Muscle layer of colon (tissue), 2 donors: ENCODE results near the gene VPS13A.
"Not testable (repeated sequence)": the region's sequence is repeated elsewhere in the genome, so short reads cannot be mapped to it uniquely, and the experiment has no call there.

Experiments used
- H3K27ac ChIP-seq: one replicate; pipeline ENCODE4 v1.7.0; 2013; ENCODE audit warnings: low read depth, mild to moderate bottlenecking, low read length, moderate library complexity
- H3K27me3 ChIP-seq, 2 donors: one replicate each; pipeline ENCODE4 v1.7.0; 2013; ENCODE audit warnings: low read length in 2 of 2, mild to moderate bottlenecking in 2 of 2; ENCODE audit not compliant: insufficient read depth in 2 of 2, control insufficient read depth in 1 of 2
- H3K36me3 ChIP-seq: one replicate; pipeline ENCODE4 v1.7.0; 2013; ENCODE audit warnings: mild to moderate bottlenecking, low read length; ENCODE audit not compliant: insufficient read depth
- H3K4me1 ChIP-seq: one replicate; pipeline ENCODE4 v1.7.0; 2013; ENCODE audit warnings: mild to moderate bottlenecking, low read length; ENCODE audit not compliant: insufficient read depth
- H3K4me3 ChIP-seq, 2 donors: one replicate each; pipeline ENCODE4 v1.7.0; 2013; ENCODE audit warnings: low read length in 2 of 2, low read depth in 1 of 2, mild to moderate bottlenecking in 1 of 2, moderate library complexity in 1 of 2
- H3K9ac ChIP-seq: one replicate; pipeline ENCODE4 v1.7.0; 2013; ENCODE audit warnings: low read length
- H3K9me3 ChIP-seq: one replicate; pipeline ENCODE4 v1.7.0; 2013; ENCODE audit warnings: mild to moderate bottlenecking, low read length
- donor health status: abdominal sarcoma.
- donor health status: Adenocarcinoma of cecum.

Gene VPS13A

GRCh38 chr9:77307166-77307565 lies 129.8 kb downstream of the VPS13A start:
- Histone ChIP-seq H3K9ac (no peak overlapping the region), H3K36me3 (no peaks in the 10 kb centered on the region), H3K9me3 (no peaks in the 10 kb centered on the region), H3K27me3 (no peaks in the 10 kb centered on the region), H3K4me1 (no peaks in the 10 kb centered on the region), H3K4me3 (no peak overlapping the region), H3K27ac (no peak overlapping the region)

GRCh38 chr9:77316058-77316457 lies 138.7 kb downstream of the VPS13A start:
- no peak overlapping the region for H3K9ac ChIP-seq
- no peaks in the 10 kb centered on the region for H3K9me3 ChIP-seq
- no peak overlapping the region for H3K4me3 ChIP-seq
- H3K4me1 ChIP-seq: no peaks in the 10 kb centered on the region
- H3K27ac ChIP-seq: no peak overlapping the region
- no peaks in the 10 kb centered on the region for H3K36me3 ChIP-seq
- H3K27me3 ChIP-seq: no peaks in the 10 kb centered on the region

GRCh38 chr9:77325058-77325457 lies 147.7 kb downstream of the VPS13A start:
- H3K9ac ChIP-seq: no peak overlapping the region
- H3K36me3 ChIP-seq: peaks cover 10% of the 10 kb centered on the region
- no peaks in the 10 kb centered on the region for H3K4me1 ChIP-seq
- H3K27me3 ChIP-seq: no peaks in the 10 kb centered on the region
- no peaks in the 10 kb centered on the region for H3K9me3 ChIP-seq
- no peak overlapping the region for H3K27ac ChIP-seq
- no peak overlapping the region for H3K4me3 ChIP-seq

GRCh38 chr9:77328102-77328501 lies 150.8 kb downstream of the VPS13A start:
- no peaks in the 10 kb centered on the region for H3K4me1 ChIP-seq
- no peak overlapping the region for H3K27ac ChIP-seq
- H3K36me3 ChIP-seq: peaks cover 10% of the 10 kb centered on the region
- no peak overlapping the region for H3K9ac ChIP-seq
- H3K4me3 ChIP-seq: no peak overlapping the region
- H3K9me3 ChIP-seq: no peaks in the 10 kb centered on the region
- H3K27me3 ChIP-seq: no peaks in the 10 kb centered on the region

- no peak overlapping the region for H3K4me3 ChIP-seq
- H3K9ac ChIP-seq: no peak overlapping the region
- no peaks in the 10 kb centered on the region for H3K9me3 ChIP-seq
- H3K4me1 ChIP-seq: no peaks in the 10 kb centered on the region
- no peak overlapping the region for H3K27ac ChIP-seq
- no peaks in the 10 kb centered on the region for H3K27me3 ChIP-seq
- H3K36me3 ChIP-seq: peaks cover 10% of the 10 kb centered on the region
These were observed 192.7 kb downstream of the VPS13A start for GRCh38 chr9:77370064-77370463.

GRCh38 chr9:77374266-77374665 lies 196.9 kb downstream of the VPS13A start:
- H3K4me3 ChIP-seq: no peak overlapping the region
- H3K27me3 ChIP-seq: no peaks in the 10 kb centered on the region
- H3K36me3 ChIP-seq: peaks cover 8% of the 10 kb centered on the region
- no peak overlapping the region for H3K27ac ChIP-seq
- no peaks in the 10 kb centered on the region for H3K4me1 ChIP-seq
- no peaks in the 10 kb centered on the region for H3K9me3 ChIP-seq
- no peak overlapping the region for H3K9ac ChIP-seq

- Histone ChIP-seq H3K36me3 (peaks cover 3% of the 10 kb centered on the region), H3K9me3 (no peaks in the 10 kb centered on the region), H3K9ac (no peak overlapping the region), H3K27ac (no peak overlapping the region), H3K27me3 (no peaks in the 10 kb centered on the region), H3K4me3 (no peak overlapping the region), H3K4me1 (no peaks in the 10 kb centered on the region)
These were observed 198.7 kb downstream of the VPS13A start for GRCh38 chr9:77375956-77376532.

GRCh38 chr9:77384406-77384805 lies 207.1 kb downstream of the VPS13A start:
- Histone ChIP-seq H3K9me3 (no peaks in the 10 kb centered on the region), H3K27ac (no peak overlapping the region), H3K9ac (no peak overlapping the region), H3K4me1 (no peaks in the 10 kb centered on the region), H3K4me3 (no peak overlapping the region), H3K27me3 (no peaks in the 10 kb centered on the region), H3K36me3 (no peaks in the 10 kb centered on the region)

GRCh38 chr9:77386187-77386586 lies 208.9 kb downstream of the VPS13A start:
- no peaks in the 10 kb centered on the region for H3K36me3 ChIP-seq
- H3K4me3 ChIP-seq: no peak overlapping the region
- H3K9ac ChIP-seq: no peak overlapping the region
- H3K9me3 ChIP-seq: no peaks in the 10 kb centered on the region
- no peaks in the 10 kb centered on the region for H3K4me1 ChIP-seq
- H3K27me3 ChIP-seq: no peaks in the 10 kb centered on the region
- no peak overlapping the region for H3K27ac ChIP-seq

GRCh38 chr9:77391834-77392233 lies 214.5 kb downstream of the VPS13A start:
- Histone ChIP-seq H3K4me1 (no peaks in the 10 kb centered on the region), H3K9me3 (no peaks in the 10 kb centered on the region), H3K4me3 (no peak overlapping the region), H3K27me3 (no peaks in the 10 kb centered on the region), H3K27ac (no peak overlapping the region), H3K36me3 (no peaks in the 10 kb centered on the region), H3K9ac (no peak overlapping the region)

GRCh38 chr9:77392328-77392727 lies 215.0 kb downstream of the VPS13A start:
- Histone ChIP-seq H3K36me3 (no peaks in the 10 kb centered on the region), H3K9me3 (no peaks in the 10 kb centered on the region), H3K27me3 (no peaks in the 10 kb centered on the region), H3K27ac (no peak overlapping the region), H3K9ac (no peak overlapping the region), H3K4me3 (no peak overlapping the region), H3K4me1 (no peaks in the 10 kb centered on the region)

GRCh38 chr9:77398581-77398980 lies 221.2 kb downstream of the VPS13A start:
- H3K27ac ChIP-seq, H3K9me3 ChIP-seq, H3K9ac ChIP-seq, H3K27me3 ChIP-seq, H3K36me3 ChIP-seq, H3K4me1 ChIP-seq, H3K4me3 ChIP-seq: not testable (repeated sequence)
